B cell (primary cell): ENCODE results near the gene HYI.

Experiments used
- CTCF ChIP-seq: fragments of 200-600 bp; IDR thresholded peaks from one replicate; pipeline ENCODE4 v1.8.0; 2022; ENCODE audit warnings: antibody characterized with exemption, mild to moderate bottlenecking
- EZH2 ChIP-seq: IDR thresholded peaks from 2 replicates; pipeline ENCODE4 v1.6.1; 2012; ENCODE audit warnings: borderline replicate concordance, low read depth, mild to moderate bottlenecking, moderate library complexity, low read length; ENCODE audit not compliant: insufficient read depth, poor library complexity, severe bottlenecking

DNA sequence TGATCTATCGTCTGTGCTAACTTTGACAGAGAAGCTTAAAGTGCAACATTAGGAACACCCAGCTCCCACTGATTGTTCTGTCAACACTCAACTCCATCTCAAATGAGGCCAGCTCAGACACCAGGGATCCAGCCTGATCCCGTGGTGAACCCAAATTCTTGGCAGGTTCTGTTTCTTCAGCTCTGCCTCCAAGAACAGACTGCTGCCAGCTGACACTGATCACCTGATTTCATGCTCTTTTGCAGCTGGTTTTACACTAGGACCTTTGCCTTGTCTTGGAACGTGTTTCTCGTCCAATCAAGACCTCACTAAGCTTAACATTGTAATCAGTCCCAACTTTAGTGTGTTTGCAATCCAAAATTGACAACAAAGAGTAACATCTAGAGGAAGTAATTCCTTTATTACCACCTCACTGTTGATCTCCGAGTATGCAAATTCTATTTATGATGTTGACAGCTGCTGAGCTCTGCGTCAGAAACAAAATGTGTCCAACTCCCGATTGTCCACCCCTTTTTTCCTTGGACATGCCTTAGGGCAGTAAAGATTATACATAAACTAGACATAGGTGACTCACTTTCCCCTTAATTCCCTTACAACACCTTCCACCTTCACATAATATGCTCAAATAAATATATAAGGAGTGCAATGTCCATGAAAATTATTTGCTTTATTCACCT, 1.6 kb upstream of the HYI start:
- TF ChIP-seq CTCF (no peak), EZH2 (no peak)
